ENCODE measurements around the gene GFER. TPM values are rescaled to one million over a fixed set of nuclear protein-coding genes. Genes with fewer than 3 reads are reported as not detected.

Gene GFER
- polyA plus RNA-seq, 1 experiment, result 15.8 TPM

DNA sequence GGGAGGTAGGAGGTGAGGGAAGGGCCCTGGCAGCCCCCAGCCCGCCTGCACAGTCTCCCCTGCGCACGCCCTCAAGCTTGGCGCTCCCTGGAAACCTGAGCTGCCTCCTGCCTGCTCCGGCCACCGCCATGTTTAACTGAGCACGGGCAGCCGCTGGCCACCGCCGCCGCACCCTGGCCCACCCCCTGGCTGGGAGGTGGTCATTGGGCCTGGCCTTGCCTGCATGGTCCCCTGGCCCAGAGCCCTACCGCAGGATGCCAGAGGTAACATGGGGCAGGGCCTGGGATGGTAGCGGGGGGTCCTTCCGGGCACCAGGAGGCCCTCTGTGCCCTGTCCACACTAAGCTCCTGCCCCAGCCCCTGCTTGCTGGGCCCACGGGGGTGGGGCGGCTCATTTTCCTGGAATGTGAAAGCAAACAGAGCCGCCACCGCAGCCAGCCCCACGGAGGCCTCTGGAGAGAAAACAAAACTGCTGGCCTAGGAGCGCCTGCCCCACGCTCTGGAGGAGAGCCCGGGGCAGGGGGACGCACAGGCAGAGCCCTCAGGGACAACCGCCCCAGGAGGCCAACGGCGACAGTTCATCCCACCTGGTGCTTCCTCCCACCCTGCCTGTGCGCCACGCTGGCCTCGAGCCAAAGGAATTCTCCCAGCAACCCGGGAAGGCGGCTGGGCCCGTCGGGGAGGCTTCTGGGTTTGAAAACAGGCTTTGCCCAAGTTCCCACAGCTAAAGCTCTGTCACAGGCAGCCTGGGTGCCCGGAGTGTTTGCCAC lies 51.6 kb downstream of the GFER start:
- TF ChIP-seq CTCF (IDR thresholded peaks at IDR 0.05; ENCODE audit: low read depth, low read length), result no peak
- POLR2A ChIA-PET, result interaction anchor here (0.6 to 1.8 kb wide), 4 partner anchors 12 to 433 kb away, joined by 3 to 9 read pairs (median 6); partner anchors contain the start of genes NTHL1, TRAF7 and TSC2
- Histone ChIP-seq H3K9me3 (ENCODE audit: control insufficient read depth, insufficient read depth, low read length) (no peaks in the 10 kb centered on the region; the same call in 1 of the 2 replicates), H3K27ac (ENCODE audit: low read depth, low read length) (peak overlapping the region; percentile 95), H3K4me3 (ENCODE audit: low read depth, low read length) (peak overlapping the region; percentile 20; the same call in 1 of the 2 replicates), H3K27me3 (ENCODE audit: control insufficient read depth, insufficient read depth, low read length) (no peaks in the 10 kb centered on the region)
- peak; percentile 43 for DNase-seq (ENCODE audit: low read depth, low spot score)
- CTCF ChIA-PET, result interaction anchor here (1.5 kb wide), 1 partner anchor 13 kb away, joined by 6 read pairs; no protein-coding TSS in a partner anchor

DNA sequence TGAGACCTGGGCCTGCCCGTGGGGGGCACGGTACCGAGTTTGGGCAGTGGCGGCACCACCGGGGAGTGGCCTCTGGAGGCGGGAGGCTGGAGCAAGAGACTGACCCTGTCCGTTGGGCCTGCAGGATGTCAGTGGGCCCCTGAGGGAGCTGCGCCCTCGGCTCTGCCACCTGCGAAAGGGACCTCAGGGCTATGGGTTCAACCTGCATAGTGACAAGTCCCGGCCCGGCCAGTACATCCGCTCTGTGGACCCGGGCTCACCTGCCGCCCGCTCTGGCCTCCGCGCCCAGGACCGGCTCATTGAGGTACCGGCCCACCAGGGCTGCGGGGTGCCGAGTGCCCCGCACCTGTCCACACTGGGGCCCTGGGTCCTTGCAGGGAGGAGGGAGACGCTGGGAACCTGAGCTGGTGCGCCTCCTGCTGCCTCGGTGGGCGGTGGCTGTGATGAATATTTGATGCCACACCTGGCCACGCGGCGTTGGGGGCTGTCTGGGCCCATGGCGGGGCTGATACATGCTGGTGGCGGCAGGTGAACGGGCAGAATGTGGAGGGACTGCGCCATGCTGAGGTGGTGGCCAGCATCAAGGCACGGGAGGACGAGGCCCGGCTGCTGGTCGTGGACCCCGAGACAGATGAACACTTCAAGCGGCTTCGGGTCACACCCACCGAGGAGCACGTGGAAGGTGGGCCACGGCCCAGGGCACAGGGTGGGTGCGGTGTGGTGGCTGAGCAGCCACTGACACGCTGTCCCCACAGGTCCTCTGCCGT lies 52.4 kb downstream of the GFER start:
- POLR2A ChIA-PET, result interaction anchor here (0.6 to 1.8 kb wide), 5 partner anchors 11 to 432 kb away, joined by 3 to 9 read pairs (median 4); partner anchors contain the start of genes NTHL1, TRAF7 and TSC2
- no peak for TF ChIP-seq CTCF (IDR thresholded peaks at IDR 0.05; ENCODE audit: low read depth, low read length)

GRCh38 chr16:2037115-2037514 lies 53.1 kb downstream of the GFER start:
- Histone ChIP-seq H3K4me3 (ENCODE audit: low read depth, low read length) (no peak overlapping the region), H3K27ac (ENCODE audit: low read depth, low read length) (no peak overlapping the region), H3K9me3 (ENCODE audit: control insufficient read depth, insufficient read depth, low read length) (no peaks in the 10 kb centered on the region; the same call in 1 of the 2 replicates), H3K27me3 (ENCODE audit: control insufficient read depth, insufficient read depth, low read length) (no peaks in the 10 kb centered on the region)
- ChIA-PET CTCF (no interaction called here), POLR2A (interaction anchor here (1.1 kb wide), 1 partner anchor 118 kb away, joined by 3 read pairs; the partner anchor contains the start of gene TRAF7)
- no peak for DNase-seq (ENCODE audit: low read depth, low spot score)
- TF ChIP-seq CTCF (IDR thresholded peaks at IDR 0.05; ENCODE audit: low read depth, low read length), result no peak

More for the DNA sequence above, 52.4 kb downstream of the GFER start:
- no peak for DNase-seq (ENCODE audit: low read depth, low spot score)
- CTCF ChIA-PET, result interaction anchor here (1.5 kb wide), 1 partner anchor 14 kb away, joined by 6 read pairs; no protein-coding TSS in a partner anchor
- Histone ChIP-seq H3K4me3 (ENCODE audit: low read depth, low read length) (peak overlapping the region; percentile 20; the same call in 1 of the 2 replicates), H3K9me3 (ENCODE audit: control insufficient read depth, insufficient read depth, low read length) (no peaks in the 10 kb centered on the region; the same call in 1 of the 2 replicates), H3K27ac (ENCODE audit: low read depth, low read length) (peak overlapping the region; percentile 95), H3K27me3 (ENCODE audit: control insufficient read depth, insufficient read depth, low read length) (no peaks in the 10 kb centered on the region)

Small RNAs within 50 kb of the gene (small RNA-seq; reads per million reads assigned to genes)
- gene AC005363.2 (ENCODE audit: insufficient read length, low read depth) (not detected), gene RN7SL219P (ENCODE audit: insufficient read length, low read depth) (not detected), gene SNORA10 (ENCODE audit: insufficient read length, low read depth) (not detected), gene SNORA64 (ENCODE audit: insufficient read length, low read depth) (not detected)

Other genes starting within 250 kb of the GFER start
- 15.6 and 25.5 TPM in 2 replicates for gene NME3, start 212.7 kb upstream of the GFER start, polyA plus RNA-seq (2011; rRNA removed)
- gene EME2, start 211.4 kb upstream of the GFER start, polyA plus RNA-seq (2011; rRNA removed), result 2.4 and 3.1 TPM in 2 replicates
- 55.8 and 62.2 TPM in 2 replicates for gene MRPS34, start 211.1 kb upstream of the GFER start, polyA plus RNA-seq (2011; rRNA removed)
- gene SPSB3, start 201.6 kb upstream of the GFER start, polyA plus RNA-seq (2011; rRNA removed), result 11.0 and 13.3 TPM in 2 replicates
- gene NUBP2, start 201.2 kb upstream of the GFER start, polyA plus RNA-seq (2011; rRNA removed), result 20.0 and 29.2 TPM in 2 replicates
- not detected in 2 replicates for gene IGFALS, start 190.5 kb upstream of the GFER start, polyA plus RNA-seq (2011; rRNA removed)
- 11.8 and 16.2 TPM in 2 replicates for gene HAGH, start 157.4 kb upstream of the GFER start, polyA plus RNA-seq (2011; rRNA removed)
- gene FAHD1, start 157.0 kb upstream of the GFER start, polyA plus RNA-seq (2011; rRNA removed), result 35.2 and 45.4 TPM in 2 replicates
- gene MEIOB, start 112.0 kb upstream of the GFER start, polyA plus RNA-seq (2011; rRNA removed), result 0.04 TPM in 1 of 2 replicates, not detected in the other
- not detected in 2 replicates for gene HS3ST6, start 65.8 kb upstream of the GFER start, polyA plus RNA-seq (2011; rRNA removed)
- 23.1 and 32.6 TPM in 2 replicates for gene MSRB1, start 41.0 kb upstream of the GFER start, polyA plus RNA-seq (2011; rRNA removed)
- not detected in 2 replicates for gene RPL3L, start 29.5 kb upstream of the GFER start, polyA plus RNA-seq (2011; rRNA removed)
- 126 and 163 TPM in 2 replicates for gene NDUFB10, start 24.7 kb upstream of the GFER start, polyA plus RNA-seq (2011; rRNA removed)
- 2,494 and 4,570 TPM in 2 replicates for gene RPS2, start 19.4 kb upstream of the GFER start, polyA plus RNA-seq (2011; rRNA removed)
- not detected in 2 replicates for gene RNF151, start 17.3 kb upstream of the GFER start, polyA plus RNA-seq (2011; rRNA removed)
- gene TBL3, start 12.1 kb upstream of the GFER start, polyA plus RNA-seq (2011; rRNA removed), result 13.7 and 24.8 TPM in 2 replicates
- gene NOXO1, start 2.7 kb upstream of the GFER start, polyA plus RNA-seq (2011; rRNA removed), result not detected in 2 replicates
- gene SYNGR3, start 5.8 kb downstream of the GFER start, polyA plus RNA-seq (2011; rRNA removed), result 1.8 and 2.3 TPM in 2 replicates
- gene ZNF598, start 25.6 kb downstream of the GFER start, polyA plus RNA-seq (2011; rRNA removed), result 8.2 and 10.7 TPM in 2 replicates
- gene NPW, start 35.6 kb downstream of the GFER start, polyA plus RNA-seq (2011; rRNA removed), result 0.66 and 0.94 TPM in 2 replicates
- 16.7 and 23.5 TPM in 2 replicates for gene NHERF2, start 42.7 kb downstream of the GFER start, polyA plus RNA-seq (2011; rRNA removed)
- 10.7 and 14.5 TPM in 2 replicates for gene NTHL1, start 63.6 kb downstream of the GFER start, polyA plus RNA-seq (2011; rRNA removed)
- 35.9 and 42.2 TPM in 2 replicates for gene TSC2, start 63.8 kb downstream of the GFER start, polyA plus RNA-seq (2011; rRNA removed)
- 16.1 and 21.7 TPM in 2 replicates for gene PKD1, start 151.7 kb downstream of the GFER start, polyA plus RNA-seq (2011; rRNA removed)
- 3.6 and 5.2 TPM in 2 replicates for gene RAB26, start 164.4 kb downstream of the GFER start, polyA plus RNA-seq (2011; rRNA removed)
- 35.2 and 49.3 TPM in 2 replicates for gene TRAF7, start 171.6 kb downstream of the GFER start, polyA plus RNA-seq (2011; rRNA removed)
- gene CASKIN1, start 212.4 kb downstream of the GFER start, polyA plus RNA-seq (2011; rRNA removed), result 0.01 and 0.02 TPM in 2 replicates
- 41.1 and 55.1 TPM in 2 replicates for gene MLST8, start 221.3 kb downstream of the GFER start, polyA plus RNA-seq (2011; rRNA removed)
- 0.26 and 0.37 TPM in 2 replicates for gene BRICD5, start 226.7 kb downstream of the GFER start, polyA plus RNA-seq (2011; rRNA removed)
- 3.6 and 4.8 TPM in 2 replicates for gene PGP, start 230.6 kb downstream of the GFER start, polyA plus RNA-seq (2011; rRNA removed)
- 8.5 and 11.2 TPM in 2 replicates for gene E4F1, start 239.4 kb downstream of the GFER start, polyA plus RNA-seq (2011; rRNA removed)

All from AG04450 (cell line).